Body of pancreas (tissue), 4 donors: ENCODE results near the gene KRTAP10-4. TPM values are rescaled to one million over a fixed set of nuclear protein-coding genes. Genes with fewer than 3 reads are reported as not detected.

ENCODE experiments used
- ATAC-seq: fragments of 150-250 bp; one replicate; pipeline ENCODE4 v1.9.1; 2016
- DNase-seq, 4 donors: peaks; one replicate each; pipeline ENCODE4 v3.0.0-alpha.2; 2019
- H3K27ac ChIP-seq, 4 donors: fragments of 200-600 bp; sonication (generic); 1 replicate in 3 of 4; 2 replicates in 1 of 4; pipeline versions ENCODE4 v1.5.1 to v1.6.1; 2016 to 2019; ENCODE audit warnings: mild to moderate bottlenecking in 1 of 4, mixed read lengths in 1 of 4, moderate library complexity in 1 of 4
- H3K27me3 ChIP-seq, 2 donors: fragments of 200-600 bp; sonication (generic); one replicate each; pipeline ENCODE4 v1.6.0; 2016; ENCODE audit warnings: mild to moderate bottlenecking in 1 of 2
- H3K36me3 ChIP-seq, 2 donors: fragments of 200-600 bp; sonication (generic); replicated peaks in 1 of 2; 2 replicates each; pipeline ENCODE4 v1.5.1; 2016; ENCODE audit warnings: low read depth in 2 of 2; ENCODE audit not compliant: insufficient read depth in 1 of 2
- H3K4me1 ChIP-seq: fragments of 200-600 bp; sonication (generic); one replicate; pipeline ENCODE4 v1.6.0; 2016
- H3K4me3 ChIP-seq, 2 donors: fragments of 200-600 bp; sonication (generic); 1 replicate in 1 of 2; 2 replicates in 1 of 2; pipeline ENCODE4 v1.5.1; 2016 to 2019
- H3K9me3 ChIP-seq, 3 donors: fragments of 200-600 bp; sonication (generic); 1 replicate in 2 of 3; 2 replicates in 1 of 3; pipeline ENCODE4 v1.5.1; 2016
- POLR2A ChIP-seq, 3 donors: fragments of 450-650 bp; IDR thresholded peaks; one replicate each; pipeline ENCODE4 v1.6.1; 2016; ENCODE audit warnings: antibody characterized with exemption in 3 of 3, mild to moderate bottlenecking in 2 of 3
- WGBS, 2 donors: methylation state at CpG; one replicate each; pipeline ENCODE4 v1.1.5; 2017; 5-methylcytosine and 5-hydroxymethylcytosine counted together
- intact Hi-C: fragments of 100-400 bp; cut with DNase I; formaldehyde crosslinking; loops from one replicate; pipeline ENCODE4 v1.15.1; 2023
- total RNA-seq, 2 donors: library from RNA; depleted of rRNA; stranded (reverse); fragments of >200 nt; gene quantifications; one replicate each; pipeline ENCODE4 v1.1.0, GENCODE V29; 2016
- TF ChIP-seq, protein P1 (sequence below), 7 experiments: fragments of 450-650 bp in 4 of 7; fragments of 200-600 bp in 3 of 7; sonication (generic) in 3 of 7; IDR thresholded peaks; one replicate each; pipeline ENCODE4 v1.5.1; 2016 to 2019; ENCODE audit warnings: antibody characterized with exemption in 7 of 7

Gene KRTAP10-4
- total RNA-seq, 2 donors from 2014 or later, result not detected

- no peak for TF ChIP-seq POLR2A (IDR thresholded peaks at IDR 0.05)
- TF ChIP-seq, protein P1, sequence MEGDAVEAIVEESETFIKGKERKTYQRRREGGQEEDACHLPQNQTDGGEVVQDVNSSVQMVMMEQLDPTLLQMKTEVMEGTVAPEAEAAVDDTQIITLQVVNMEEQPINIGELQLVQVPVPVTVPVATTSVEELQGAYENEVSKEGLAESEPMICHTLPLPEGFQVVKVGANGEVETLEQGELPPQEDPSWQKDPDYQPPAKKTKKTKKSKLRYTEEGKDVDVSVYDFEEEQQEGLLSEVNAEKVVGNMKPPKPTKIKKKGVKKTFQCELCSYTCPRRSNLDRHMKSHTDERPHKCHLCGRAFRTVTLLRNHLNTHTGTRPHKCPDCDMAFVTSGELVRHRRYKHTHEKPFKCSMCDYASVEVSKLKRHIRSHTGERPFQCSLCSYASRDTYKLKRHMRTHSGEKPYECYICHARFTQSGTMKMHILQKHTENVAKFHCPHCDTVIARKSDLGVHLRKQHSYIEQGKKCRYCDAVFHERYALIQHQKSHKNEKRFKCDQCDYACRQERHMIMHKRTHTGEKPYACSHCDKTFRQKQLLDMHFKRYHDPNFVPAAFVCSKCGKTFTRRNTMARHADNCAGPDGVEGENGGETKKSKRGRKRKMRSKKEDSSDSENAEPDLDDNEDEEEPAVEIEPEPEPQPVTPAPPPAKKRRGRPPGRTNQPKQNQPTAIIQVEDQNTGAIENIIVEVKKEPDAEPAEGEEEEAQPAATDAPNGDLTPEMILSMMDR (IDR thresholded peaks at IDR 0.05), result no peak
- Histone ChIP-seq H3K27ac (no peak overlapping the region), H3K4me3 (no peak overlapping the region), H3K36me3 (no peaks in the 10 kb centered on the region), H3K4me1 (no peaks in the 10 kb centered on the region), H3K27me3 (no peaks in the 10 kb centered on the region), H3K9me3 (no peaks in the 10 kb centered on the region)
- intact Hi-C loops, result no loop called here
- 42 to 47% methylated on average over 16 to 20 of the region's 20 CpGs for WGBS, 2 donors
- no peak for ATAC-seq
- DNase-seq, result no peak
Observed at GRCh38 chr21:44593598-44594405, 20.3 kb downstream of the KRTAP10-4 start.

DNA sequence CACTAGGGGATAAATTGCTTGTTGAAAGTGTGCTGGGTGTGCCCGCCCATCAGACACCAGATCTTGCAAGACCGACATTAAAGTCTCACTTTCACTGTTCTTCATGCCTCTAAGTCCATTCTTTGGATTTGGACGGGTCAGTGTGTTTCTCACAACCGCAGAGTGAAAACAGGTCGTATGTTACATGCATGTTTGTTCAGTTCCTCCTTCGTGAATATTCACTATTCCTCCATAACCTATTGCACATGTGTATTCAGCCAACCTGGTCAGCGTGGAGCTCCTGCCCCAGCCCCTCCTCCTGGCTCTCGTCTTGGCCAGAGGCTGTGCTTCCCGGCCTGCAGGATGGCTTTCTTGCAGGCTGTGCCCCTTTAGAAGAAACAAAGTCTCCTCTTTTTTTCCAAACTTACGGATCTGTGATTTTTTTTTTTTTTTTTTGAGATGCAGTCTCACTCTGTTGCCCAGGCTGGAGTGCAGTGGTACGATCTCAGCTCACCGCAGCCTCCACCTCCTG is 20.9 kb downstream of the KRTAP10-4 start:
- TF ChIP-seq POLR2A (IDR thresholded peaks at IDR 0.05), result no peak
- TF ChIP-seq, protein P1 (IDR thresholded peaks at IDR 0.05), result no peak
- Histone ChIP-seq H3K27me3 (no peaks in the 10 kb centered on the region), H3K27ac (no peak overlapping the region), H3K36me3 (no peaks in the 10 kb centered on the region), H3K9me3 (no peaks in the 10 kb centered on the region), H3K4me3 (no peak overlapping the region), H3K4me1 (no peaks in the 10 kb centered on the region)
- ATAC-seq (no peak), DNase-seq (no peak)
- intact Hi-C loops, result no loop called here
- 64 to 65% methylated on average over 12 of the region's 12 CpGs for WGBS, 2 donors

DNA sequence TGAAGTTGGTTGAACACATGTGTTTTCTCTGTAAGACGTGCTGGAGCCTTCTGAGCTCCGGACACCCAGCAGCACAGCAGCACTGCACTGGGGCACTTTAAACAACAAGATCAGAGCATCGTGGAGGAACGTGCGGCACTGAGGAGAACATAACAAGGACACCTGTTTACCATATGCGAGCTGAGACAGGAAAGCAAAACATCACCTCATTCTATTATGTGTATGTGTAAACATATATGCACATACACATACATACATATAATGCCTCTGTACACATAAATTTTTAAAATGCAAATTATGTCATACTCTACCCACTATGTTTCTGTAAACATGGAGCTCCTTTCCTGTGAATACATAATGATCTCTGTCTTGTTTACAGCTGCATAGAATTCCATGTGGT is 22.0 kb downstream of the KRTAP10-4 start:
- Histone ChIP-seq H3K4me1 (no peaks in the 10 kb centered on the region), H3K27me3 (no peaks in the 10 kb centered on the region), H3K27ac (no peak overlapping the region), H3K4me3 (no peak overlapping the region), H3K9me3 (no peaks in the 10 kb centered on the region), H3K36me3 (no peaks in the 10 kb centered on the region)
- no peak for ATAC-seq
- 60 to 66% methylated on average over 6 of the region's 6 CpGs for WGBS, 2 donors
- intact Hi-C loops, result no loop called here
- no peak for TF ChIP-seq POLR2A (IDR thresholded peaks at IDR 0.05)
- TF ChIP-seq, protein P1 (IDR thresholded peaks at IDR 0.05), result no peak
- DNase-seq, result no peak

DNA sequence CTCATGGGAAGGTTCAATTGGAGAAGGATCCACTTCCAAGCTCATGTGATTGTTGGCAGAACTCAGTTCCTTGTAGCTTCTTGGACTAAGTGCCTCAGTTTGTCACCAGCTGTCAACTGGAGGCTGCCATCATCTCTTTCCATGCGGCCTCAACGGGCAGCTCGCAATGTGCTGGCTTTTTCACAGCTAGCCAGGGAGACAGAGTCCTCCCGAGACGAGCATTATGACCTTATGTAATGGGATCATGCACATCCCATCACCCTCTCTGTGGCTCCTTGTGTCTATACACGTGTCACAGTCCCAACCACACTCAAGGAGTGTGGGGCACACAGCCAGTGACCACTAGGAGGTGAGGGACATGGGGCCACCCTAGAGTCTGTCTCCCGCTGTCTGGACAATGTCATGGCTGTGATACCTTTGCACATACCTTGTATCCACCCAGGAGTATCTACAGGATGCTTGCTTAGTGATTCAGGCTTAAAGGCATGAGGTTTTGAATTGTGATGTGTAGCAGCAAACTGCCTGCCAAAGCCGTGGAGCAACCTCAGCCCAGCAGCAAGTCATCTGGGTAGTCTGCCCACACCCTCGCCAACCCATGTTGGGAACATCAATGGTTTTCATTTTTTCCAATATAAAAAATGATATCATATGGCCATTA is 22.7 kb downstream of the KRTAP10-4 start:
- TF ChIP-seq, protein P1 (IDR thresholded peaks at IDR 0.05), result no peak
- TF ChIP-seq POLR2A (IDR thresholded peaks at IDR 0.05), result no peak
- Histone ChIP-seq H3K4me1 (no peaks in the 10 kb centered on the region), H3K36me3 (no peaks in the 10 kb centered on the region), H3K4me3 (no peak overlapping the region), H3K9me3 (no peaks in the 10 kb centered on the region), H3K27me3 (no peaks in the 10 kb centered on the region), H3K27ac (no peak overlapping the region)
- 40 to 70% methylated on average over 7 to 9 of the region's 9 CpGs for WGBS, 2 donors
- ATAC-seq (no peak), DNase-seq (no peak)
- intact Hi-C loops, result no loop called here
